ENCODE results near the gene EEF1AKMT2.
"Not testable (repeated sequence)": the region's sequence is repeated elsewhere in the genome, so short reads cannot be mapped to it uniquely, and the experiment has no call there.

Gene EEF1AKMT2

GRCh38 chr10:124791547-124792348 lies at the start of gene EEF1AKMT2:
EEF1AKMT2 (minus strand) TSS chr10:124791887; CDS start chr10:124791833, 54 bp downstream.
- DNase-seq (ENCODE audit: low spot score): peak; percentile 93

GRCh38 chr10:124837687-124838086 lies 46.0 kb upstream of the EEF1AKMT2 start:
- DNase-seq (ENCODE audit: low spot score): no peak

GRCh38 chr10:124831116-124831515 lies 39.4 kb upstream of the EEF1AKMT2 start:
- DNase-seq (ENCODE audit: low spot score): no peak

- no peak for DNase-seq (ENCODE audit: low spot score)
These were observed 38.8 kb upstream of the EEF1AKMT2 start for GRCh38 chr10:124830445-124830844.

GRCh38 chr10:124829447-124830115 lies 37.9 kb upstream of the EEF1AKMT2 start:
- no peak for DNase-seq (ENCODE audit: low spot score)

- DNase-seq (ENCODE audit: low spot score): no peak
These were observed 35.8 kb upstream of the EEF1AKMT2 start for GRCh38 chr10:124827474-124827873.

- no peak for DNase-seq (ENCODE audit: low spot score)
These were observed 34.6 kb upstream of the EEF1AKMT2 start for GRCh38 chr10:124826262-124826661.

GRCh38 chr10:124825702-124826101 lies 34.0 kb upstream of the EEF1AKMT2 start:
- DNase-seq (ENCODE audit: low spot score): no peak

- not testable (repeated sequence) for DNase-seq (ENCODE audit: low spot score)
These were observed 33.2 kb upstream of the EEF1AKMT2 start for GRCh38 chr10:124824932-124825331.

- no peak for DNase-seq (ENCODE audit: low spot score)
These were observed 32.8 kb upstream of the EEF1AKMT2 start for GRCh38 chr10:124824507-124824906.

- DNase-seq (ENCODE audit: low spot score): no peak
These were observed 29.8 kb upstream of the EEF1AKMT2 start for GRCh38 chr10:124821520-124821919.

GRCh38 chr10:124820121-124820520 lies 28.4 kb upstream of the EEF1AKMT2 start:
- DNase-seq (ENCODE audit: low spot score): no peak

- DNase-seq (ENCODE audit: low spot score): no peak
These were observed 10.6 kb upstream of the EEF1AKMT2 start for GRCh38 chr10:124802313-124802675.

- no peak for DNase-seq (ENCODE audit: low spot score)
These were observed 7.5 kb upstream of the EEF1AKMT2 start for GRCh38 chr10:124799211-124799610.

- no peak for DNase-seq (ENCODE audit: low spot score)
These were observed 7.1 kb upstream of the EEF1AKMT2 start for GRCh38 chr10:124798781-124799180.

GRCh38 chr10:124798364-124798763 lies 6.7 kb upstream of the EEF1AKMT2 start:
- no peak for DNase-seq (ENCODE audit: low spot score)

- DNase-seq (ENCODE audit: low spot score): no peak
These were observed 1.3 kb upstream of the EEF1AKMT2 start for GRCh38 chr10:124792998-124793352.

GRCh38 chr10:124782900-124783299 lies 8.8 kb downstream of the EEF1AKMT2 start:
- not testable (repeated sequence) for DNase-seq (ENCODE audit: low spot score)

- no peak for DNase-seq (ENCODE audit: low spot score)
These were observed 22.9 kb downstream of the EEF1AKMT2 start for GRCh38 chr10:124768791-124769190.

GRCh38 chr10:124765256-124765655 lies 26.4 kb downstream of the EEF1AKMT2 start:
- no peak for DNase-seq (ENCODE audit: low spot score)

- no peak for DNase-seq (ENCODE audit: low spot score)
These were observed 28.4 kb downstream of the EEF1AKMT2 start for GRCh38 chr10:124763267-124763666.

GRCh38 chr10:124762281-124762680 lies 29.4 kb downstream of the EEF1AKMT2 start:
- DNase-seq (ENCODE audit: low spot score): no peak

- no peak for DNase-seq (ENCODE audit: low spot score)
These were observed 35.4 kb downstream of the EEF1AKMT2 start for GRCh38 chr10:124756156-124756903.

Measured in ecto neural progenitor cell (in vitro differentiated cells).